Rectal smooth muscle tissue (tissue), 1 donor: ENCODE data around the gene ZNF532.
A peak's percentile ranks its signal among the peaks of the same experiment; 100 is the strongest.

ENCODE experiments used
- H3K27ac ChIP-seq: one replicate; pipeline ENCODE4 v1.7.0; 2013; ENCODE audit warnings: low read depth, low read length, inconsistent platforms
- H3K27me3 ChIP-seq: one replicate; pipeline ENCODE4 v1.7.0; 2013; ENCODE audit warnings: low read length; ENCODE audit not compliant: control insufficient read depth, insufficient read depth
- H3K36me3 ChIP-seq: one replicate; pipeline ENCODE4 v1.7.0; 2013; ENCODE audit warnings: low read length; ENCODE audit not compliant: control insufficient read depth, insufficient read depth
- H3K4me1 ChIP-seq: one replicate; pipeline ENCODE4 v1.7.0; 2013; ENCODE audit warnings: low read length; ENCODE audit not compliant: control insufficient read depth, insufficient read depth
- H3K4me3 ChIP-seq: one replicate; pipeline ENCODE4 v1.7.0; 2013; ENCODE audit warnings: low read length
- H3K9ac ChIP-seq: one replicate; pipeline ENCODE4 v1.7.0; 2013; ENCODE audit warnings: low read length

Gene ZNF532

DNA sequence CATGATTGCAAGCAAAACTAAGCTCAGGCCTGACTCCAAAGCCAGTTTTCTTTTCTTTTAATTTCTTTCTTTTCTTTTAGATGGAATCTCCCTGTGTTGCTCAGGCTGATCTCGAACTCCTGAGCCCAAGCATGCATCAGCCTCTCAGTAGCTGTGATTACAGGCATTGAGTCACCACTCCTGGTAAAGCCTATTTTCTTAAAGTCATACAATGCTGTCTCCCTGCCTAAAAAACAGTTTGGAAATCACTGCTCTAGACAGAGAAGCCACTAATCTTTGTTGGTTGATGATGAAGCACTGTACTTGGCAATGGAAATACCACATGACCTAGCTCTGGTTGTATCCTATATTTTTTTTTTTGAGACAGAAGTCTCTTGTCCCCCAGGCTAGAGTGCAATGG, 33.1 kb upstream of the ZNF532 start:
- H3K27me3 ChIP-seq: no peaks in the 10 kb centered on the region
- no peak overlapping the region for H3K27ac ChIP-seq
- no peaks in the 10 kb centered on the region for H3K36me3 ChIP-seq
- no peak overlapping the region for H3K9ac ChIP-seq
- H3K4me1 ChIP-seq: no peaks in the 10 kb centered on the region
- H3K4me3 ChIP-seq: no peak overlapping the region

DNA sequence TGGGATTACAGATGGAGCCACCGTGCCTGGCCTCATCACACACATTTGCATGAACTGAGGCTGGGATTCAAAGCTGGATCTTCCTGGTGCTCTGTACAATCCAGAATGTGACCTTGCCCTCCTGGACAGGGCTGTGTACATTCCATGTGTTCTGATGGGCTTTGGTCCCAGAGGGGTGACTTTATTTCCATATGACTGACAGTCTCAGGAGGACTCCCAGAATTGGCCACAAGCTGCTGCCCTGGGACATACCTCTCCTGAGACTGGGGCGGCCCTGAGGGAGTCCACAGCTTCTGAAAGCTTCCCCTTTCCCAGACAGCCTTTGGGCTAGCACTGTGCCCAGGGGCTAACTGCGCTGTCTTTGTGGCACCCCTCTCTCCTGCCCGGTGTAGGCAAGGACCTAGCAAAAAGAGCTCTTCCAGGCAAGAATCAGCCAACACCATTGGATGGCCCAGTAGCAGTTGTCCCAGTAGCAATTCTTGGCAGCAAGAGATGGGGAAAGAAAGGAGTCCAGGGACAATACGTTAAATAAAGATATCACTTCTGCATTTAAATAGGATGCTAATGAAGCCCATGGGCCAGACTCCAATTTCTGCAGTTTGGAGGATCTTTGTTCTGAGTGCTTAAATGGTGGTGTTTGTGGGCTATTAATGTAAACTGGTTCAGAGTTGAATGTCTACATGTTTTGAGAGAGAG, 26.4 kb upstream of the ZNF532 start:
- Histone ChIP-seq H3K4me3 (no peak overlapping the region), H3K36me3 (no peaks in the 10 kb centered on the region), H3K27ac (no peak overlapping the region), H3K9ac (no peak overlapping the region), H3K4me1 (no peaks in the 10 kb centered on the region), H3K27me3 (no peaks in the 10 kb centered on the region)

DNA sequence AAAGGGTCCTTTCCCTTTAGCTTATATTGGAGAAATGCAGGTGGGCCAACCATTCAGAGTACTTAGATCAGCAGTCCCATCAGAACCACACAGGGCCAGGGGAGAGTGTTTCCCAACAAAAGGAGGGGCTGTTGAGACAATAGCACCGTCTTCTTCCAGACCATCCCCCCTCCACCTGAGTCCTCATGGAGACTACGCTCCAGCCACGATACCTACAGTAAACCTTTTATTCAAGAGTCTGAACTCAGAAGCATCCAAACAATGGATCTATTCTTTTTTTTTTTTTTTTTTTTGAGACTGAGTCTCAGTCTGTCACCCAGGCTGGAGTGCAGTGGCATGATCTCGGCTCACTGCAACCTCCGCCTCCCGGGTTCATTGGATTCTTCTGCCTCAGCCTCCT, 25.7 kb upstream of the ZNF532 start:
- no peak overlapping the region for H3K4me3 ChIP-seq
- H3K9ac ChIP-seq: no peak overlapping the region
- H3K27me3 ChIP-seq: no peaks in the 10 kb centered on the region
- no peaks in the 10 kb centered on the region for H3K4me1 ChIP-seq
- H3K36me3 ChIP-seq: no peaks in the 10 kb centered on the region
- no peak overlapping the region for H3K27ac ChIP-seq

DNA sequence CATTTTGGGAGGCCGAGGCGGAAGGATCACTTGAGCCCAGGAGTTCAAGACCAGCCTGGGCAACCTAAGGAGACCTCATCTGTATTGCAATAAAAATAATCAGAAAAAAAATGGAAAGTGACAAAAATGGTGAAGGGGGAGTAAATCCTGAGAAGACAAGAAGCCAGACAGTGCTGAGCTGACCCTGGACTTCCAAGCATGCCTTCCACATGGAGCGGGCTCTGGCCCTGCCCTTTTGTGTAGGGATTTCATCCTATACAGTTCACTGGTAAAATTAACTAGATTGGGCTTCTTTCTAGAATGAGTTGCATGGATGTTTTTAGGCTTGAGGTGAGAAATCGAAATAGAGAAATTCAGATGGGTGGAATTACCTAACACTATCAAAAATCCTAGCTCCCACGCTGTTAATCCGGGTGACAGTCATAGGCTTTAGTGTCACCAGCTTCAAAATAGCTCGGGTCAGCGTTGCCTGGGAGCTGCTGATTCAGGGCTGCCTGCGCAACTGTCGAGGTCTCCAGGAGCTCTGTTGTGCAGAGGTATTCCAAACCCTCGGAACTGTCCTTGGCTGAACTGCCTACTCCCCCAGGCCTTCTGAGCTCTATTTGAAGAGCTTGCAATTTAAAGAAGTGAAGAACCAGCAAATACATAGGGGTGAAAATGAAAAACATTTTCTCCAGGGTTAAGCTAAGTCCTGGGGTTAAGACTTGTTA, 21.5 kb upstream of the ZNF532 start:
- no peak overlapping the region for H3K9ac ChIP-seq
- H3K4me1 ChIP-seq: no peaks in the 10 kb centered on the region
- H3K27me3 ChIP-seq: no peaks in the 10 kb centered on the region
- H3K4me3 ChIP-seq: no peak overlapping the region
- no peaks in the 10 kb centered on the region for H3K36me3 ChIP-seq
- no peak overlapping the region for H3K27ac ChIP-seq

DNA sequence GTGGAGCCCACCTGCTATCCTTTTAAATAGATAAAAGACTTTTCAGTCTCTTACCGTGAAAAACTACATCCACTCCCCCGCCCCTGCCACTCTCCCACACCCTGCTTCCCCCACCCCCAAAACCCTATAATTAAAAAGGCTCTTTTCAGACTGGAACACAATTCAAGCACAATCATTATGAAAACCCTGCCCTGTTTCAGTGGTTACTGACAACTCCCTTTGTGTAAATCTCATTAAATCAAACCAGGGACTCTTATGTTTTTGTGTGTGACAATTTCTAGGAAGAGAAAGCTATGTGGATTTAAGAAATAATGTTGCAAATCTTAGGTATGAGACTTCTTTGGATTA, 21.0 kb upstream of the ZNF532 start:
- Histone ChIP-seq H3K9ac (no peak overlapping the region), H3K4me1 (no peaks in the 10 kb centered on the region), H3K27me3 (no peaks in the 10 kb centered on the region), H3K36me3 (no peaks in the 10 kb centered on the region), H3K27ac (no peak overlapping the region), H3K4me3 (no peak overlapping the region)

DNA sequence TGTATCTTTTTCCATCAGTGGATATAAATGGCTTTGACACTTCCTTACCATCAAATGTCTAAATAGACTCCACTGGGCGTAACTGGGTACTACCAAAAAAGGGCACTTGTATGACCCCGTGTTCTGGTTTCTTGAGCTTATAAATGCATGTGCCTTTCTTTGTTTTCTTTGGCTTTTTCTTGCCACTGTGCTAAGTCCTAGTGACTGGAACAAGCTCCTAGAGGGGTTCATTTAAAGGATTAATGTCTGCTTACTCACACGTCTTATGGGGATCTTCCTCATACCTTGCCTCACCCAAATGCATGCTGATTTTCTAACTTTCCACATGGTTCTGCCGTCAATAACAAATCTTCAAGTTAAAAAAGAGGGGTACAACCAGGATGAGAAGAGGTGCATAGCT, 19.8 kb upstream of the ZNF532 start:
- Histone ChIP-seq H3K27ac (no peak overlapping the region), H3K36me3 (no peaks in the 10 kb centered on the region), H3K4me1 (no peaks in the 10 kb centered on the region), H3K4me3 (no peak overlapping the region), H3K27me3 (no peaks in the 10 kb centered on the region), H3K9ac (no peak overlapping the region)

DNA sequence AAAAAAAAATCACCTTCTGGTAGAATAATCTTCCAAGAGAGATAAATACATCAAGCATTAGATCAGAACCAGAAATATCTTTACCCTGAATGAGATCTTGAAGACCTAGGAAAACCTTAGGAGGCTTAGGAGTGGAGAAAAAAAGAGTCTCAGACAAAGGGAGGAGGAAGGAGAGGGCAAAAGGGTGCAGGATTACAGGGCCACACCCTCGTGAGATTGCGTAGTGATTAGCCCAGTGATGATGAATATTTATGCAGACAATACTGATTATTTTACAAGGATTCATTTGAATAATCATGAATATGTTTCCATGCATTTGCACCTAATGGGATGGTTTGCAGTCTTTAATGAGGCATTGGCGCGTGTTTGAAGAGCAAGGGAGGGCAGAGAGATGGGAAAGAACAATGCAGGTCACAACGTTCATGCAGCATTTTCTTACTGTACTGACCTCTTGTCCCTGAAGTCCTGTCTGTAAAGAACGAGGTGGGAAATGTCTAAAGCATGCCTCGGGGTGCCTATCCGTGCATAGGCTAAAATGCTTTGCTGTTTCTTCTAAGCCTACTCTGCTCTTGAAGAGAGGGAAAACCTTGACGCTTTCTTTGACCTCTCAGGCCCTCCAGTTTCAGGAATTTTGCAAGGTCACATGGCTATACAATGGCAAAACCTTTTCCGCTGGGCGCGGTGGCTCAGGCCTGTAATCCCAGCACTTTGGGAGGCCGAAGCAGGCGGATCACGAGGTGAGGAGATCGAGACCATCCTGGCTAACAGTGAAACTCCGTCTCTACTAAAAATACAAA, 18.6 kb upstream of the ZNF532 start:
- H3K27ac ChIP-seq: no peak overlapping the region

DNA sequence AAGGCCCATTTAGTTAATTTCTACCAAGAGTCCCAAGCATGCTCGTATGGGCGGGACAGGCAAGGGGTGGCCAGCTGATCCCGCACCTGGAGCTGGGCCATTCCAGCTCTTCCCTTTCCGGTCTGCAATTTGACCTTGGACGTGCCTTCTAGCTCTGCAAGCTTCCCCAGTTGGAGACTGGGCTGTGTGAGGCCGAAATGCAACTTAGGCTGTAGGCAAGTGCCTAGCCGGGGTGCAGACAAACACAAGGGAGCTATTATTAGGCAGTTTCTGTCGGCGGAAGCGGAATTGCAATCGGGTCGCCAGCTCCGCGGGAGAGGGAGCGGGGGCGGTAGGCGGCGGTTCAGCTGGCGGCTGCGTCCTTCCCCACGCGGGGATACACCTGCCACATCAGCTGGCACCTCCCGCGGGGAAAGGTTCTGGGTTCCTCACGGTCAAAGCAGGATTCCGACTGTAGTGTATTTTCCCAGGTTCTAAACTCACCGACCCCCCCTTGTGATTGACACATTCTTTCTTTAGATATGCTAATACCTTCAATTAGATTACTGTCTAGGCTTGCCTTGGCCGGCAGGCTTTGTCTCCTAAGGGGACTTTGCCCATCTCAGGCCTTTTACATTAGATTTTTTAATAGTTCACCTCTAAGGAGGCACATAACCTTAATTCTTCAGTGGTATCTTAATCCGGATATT, 17.1 kb upstream of the ZNF532 start:
- Histone ChIP-seq H3K4me3 (peak overlapping the region; percentile 37), H3K36me3 (no peaks in the 10 kb centered on the region), H3K9ac (no peak overlapping the region), H3K4me1 (no peaks in the 10 kb centered on the region), H3K27ac (no peak overlapping the region), H3K27me3 (no peaks in the 10 kb centered on the region)

More for the DNA sequence above, 18.6 kb upstream of the ZNF532 start:
- Histone ChIP-seq H3K4me1 (no peaks in the 10 kb centered on the region), H3K9ac (no peak overlapping the region), H3K4me3 (no peak overlapping the region), H3K36me3 (no peaks in the 10 kb centered on the region), H3K27me3 (no peaks in the 10 kb centered on the region)

DNA sequence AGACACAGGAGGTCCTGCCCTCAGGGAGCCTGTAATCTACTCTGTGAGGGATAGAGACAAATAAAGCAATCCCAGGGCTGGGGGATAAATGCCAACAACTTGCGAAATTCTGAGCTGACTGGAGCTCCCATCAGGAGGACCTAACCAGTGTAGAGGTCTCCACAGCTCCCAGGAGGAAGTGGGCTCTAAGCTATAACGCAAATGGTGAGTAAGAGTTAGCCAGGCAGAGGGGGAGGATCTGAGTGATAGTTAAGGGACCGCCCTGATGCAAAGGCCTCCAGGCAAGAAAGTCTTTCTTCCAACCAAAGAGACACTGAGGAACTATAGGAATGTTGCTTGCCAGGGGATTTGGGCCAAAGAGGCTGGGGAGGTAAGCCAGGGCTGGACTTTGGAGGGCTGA, 16.0 kb upstream of the ZNF532 start:
- no peak overlapping the region for H3K4me3 ChIP-seq
- H3K9ac ChIP-seq: no peak overlapping the region
- H3K36me3 ChIP-seq: no peaks in the 10 kb centered on the region
- no peaks in the 10 kb centered on the region for H3K4me1 ChIP-seq
- H3K27me3 ChIP-seq: no peaks in the 10 kb centered on the region
- H3K27ac ChIP-seq: no peak overlapping the region

DNA sequence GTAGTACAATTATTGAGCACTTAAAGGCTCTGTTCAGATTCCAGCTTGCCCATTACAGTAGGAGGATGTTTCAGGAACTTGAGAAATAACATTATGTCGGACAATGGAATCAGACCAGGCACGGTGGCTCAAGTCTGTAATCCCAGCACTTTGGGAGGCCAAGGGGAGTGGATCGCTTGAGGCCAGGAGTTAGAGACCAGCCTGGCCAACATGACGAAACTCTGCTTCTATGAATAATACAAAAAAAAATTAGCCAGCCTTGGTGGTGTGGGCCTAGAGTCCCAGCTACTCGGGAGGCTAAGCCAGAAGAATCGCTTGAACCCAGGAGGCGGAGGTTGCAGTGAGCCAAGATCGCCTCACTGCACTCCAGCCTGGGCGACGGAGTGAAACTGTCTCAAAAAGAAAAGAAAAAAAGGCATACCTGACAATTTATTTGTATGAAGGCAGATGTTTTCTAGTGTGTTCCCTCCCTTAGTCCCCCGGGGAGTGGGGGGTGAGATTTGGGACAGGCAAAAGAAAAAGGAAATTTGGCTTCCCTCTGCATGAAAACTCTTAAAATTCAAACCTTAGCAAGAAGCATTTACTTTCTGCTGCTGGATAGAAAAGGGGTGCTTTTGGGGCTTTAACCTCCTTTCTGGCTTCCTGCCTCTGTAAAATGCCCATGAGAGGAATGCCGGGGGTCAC, 13.7 kb upstream of the ZNF532 start:
- no peak overlapping the region for H3K27ac ChIP-seq
- no peaks in the 10 kb centered on the region for H3K36me3 ChIP-seq
- no peak overlapping the region for H3K4me3 ChIP-seq
- H3K4me1 ChIP-seq: no peaks in the 10 kb centered on the region
- no peak overlapping the region for H3K9ac ChIP-seq
- no peaks in the 10 kb centered on the region for H3K27me3 ChIP-seq

DNA sequence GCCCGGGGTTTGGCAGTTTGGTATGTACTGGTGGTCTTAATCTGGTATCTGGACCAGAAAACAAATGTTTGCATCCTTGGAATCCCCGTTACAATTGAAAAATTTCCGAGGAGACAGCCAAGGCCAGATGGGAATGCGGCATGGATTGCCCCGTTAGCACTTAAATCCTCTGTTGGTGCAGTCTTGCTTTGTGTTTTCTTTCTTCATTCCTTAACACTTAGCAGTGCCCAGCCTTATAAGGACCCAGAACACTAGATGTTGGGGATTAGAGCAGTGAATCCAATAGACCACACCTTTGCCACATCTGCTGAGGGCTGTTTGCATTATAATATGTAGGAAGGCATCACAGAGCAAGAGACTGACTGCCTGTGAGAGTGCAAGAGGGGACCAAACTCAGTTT, 12.8 kb upstream of the ZNF532 start:
- Histone ChIP-seq H3K9ac (no peak overlapping the region), H3K27ac (no peak overlapping the region), H3K27me3 (no peaks in the 10 kb centered on the region), H3K36me3 (no peaks in the 10 kb centered on the region), H3K4me1 (no peaks in the 10 kb centered on the region), H3K4me3 (no peak overlapping the region)

DNA sequence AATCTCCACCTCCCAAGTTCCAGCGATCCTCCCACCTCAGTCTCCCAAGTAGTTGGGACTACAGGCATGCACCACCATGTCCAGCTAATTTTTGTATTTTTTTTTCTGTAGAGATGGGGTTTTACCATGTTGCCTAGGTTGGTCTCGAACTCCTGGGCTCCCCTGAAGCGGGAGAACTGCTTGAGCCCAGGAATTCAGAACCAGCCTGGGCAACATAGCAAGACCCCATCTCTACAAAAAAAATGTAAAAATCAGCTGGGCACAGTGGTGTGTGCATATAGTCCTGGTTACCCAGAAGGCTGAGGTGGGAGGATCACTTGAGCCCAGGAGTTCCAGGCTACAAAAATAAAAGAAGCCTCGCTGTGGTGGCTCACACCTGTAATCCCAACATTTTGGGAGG, 12.0 kb upstream of the ZNF532 start:
- Histone ChIP-seq H3K27ac (no peak overlapping the region), H3K4me3 (no peak overlapping the region), H3K4me1 (no peaks in the 10 kb centered on the region), H3K27me3 (no peaks in the 10 kb centered on the region), H3K9ac (no peak overlapping the region), H3K36me3 (no peaks in the 10 kb centered on the region)
